Bronchial smooth muscle cell (primary cell): ENCODE data around the gene ELSPBP1. TPM values are rescaled to one million over a fixed set of nuclear protein-coding genes. Genes with fewer than 3 reads are reported as not detected.

Source experiments
- total RNA-seq: library from RNA; depleted of rRNA; stranded (reverse); fragments of >200 nt; gene quantifications from 2 replicates; pipeline ENCODE4 v1.2.1, GENCODE V29; 2014

Gene ELSPBP1
- total RNA-seq, result not detected in 2 replicates

DNA sequence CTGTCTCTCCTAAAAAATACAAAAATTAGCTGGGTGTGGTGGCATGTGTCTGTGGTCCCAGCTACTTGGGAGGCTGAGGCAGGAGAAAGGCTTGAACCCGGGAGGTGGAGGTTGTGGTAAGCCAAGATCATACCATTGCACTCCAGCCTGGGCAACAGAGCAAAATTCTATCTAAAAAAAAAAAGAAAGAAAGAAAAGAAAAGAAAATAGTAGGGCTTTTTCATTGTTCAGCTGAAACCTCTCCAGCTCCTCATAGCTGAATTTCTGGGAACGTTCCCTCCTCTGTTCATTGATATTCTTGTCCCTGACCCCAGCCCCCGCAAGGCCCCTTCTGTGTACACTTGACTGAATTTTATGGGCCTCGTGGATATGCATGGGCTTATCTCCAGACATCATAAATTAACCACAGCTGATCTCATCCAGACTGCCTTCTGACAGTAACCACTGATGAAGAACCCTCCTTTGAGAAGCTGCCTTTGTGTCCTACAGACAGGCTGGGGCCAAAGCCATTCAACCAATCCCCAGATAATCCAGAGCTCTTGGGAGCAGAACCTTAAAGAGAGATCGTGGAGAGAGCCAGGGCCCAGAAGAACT is at the start of gene ELSPBP1:
TSS of gene ELSPBP1 (plus strand) at position 424 of the 594 bp plus-strand sequence. CDS start 14,036 bp downstream, outside the sequence.

GRCh38 chr19:47992070-47992469 is 2.4 kb upstream of the ELSPBP1 start, which contains the start of gene BSPH1:
Gene BSPH1, minus strand, starts transcription at chr19:47992170. Its CDS starts 89 bp downstream, at chr19:47992081.

DNA sequence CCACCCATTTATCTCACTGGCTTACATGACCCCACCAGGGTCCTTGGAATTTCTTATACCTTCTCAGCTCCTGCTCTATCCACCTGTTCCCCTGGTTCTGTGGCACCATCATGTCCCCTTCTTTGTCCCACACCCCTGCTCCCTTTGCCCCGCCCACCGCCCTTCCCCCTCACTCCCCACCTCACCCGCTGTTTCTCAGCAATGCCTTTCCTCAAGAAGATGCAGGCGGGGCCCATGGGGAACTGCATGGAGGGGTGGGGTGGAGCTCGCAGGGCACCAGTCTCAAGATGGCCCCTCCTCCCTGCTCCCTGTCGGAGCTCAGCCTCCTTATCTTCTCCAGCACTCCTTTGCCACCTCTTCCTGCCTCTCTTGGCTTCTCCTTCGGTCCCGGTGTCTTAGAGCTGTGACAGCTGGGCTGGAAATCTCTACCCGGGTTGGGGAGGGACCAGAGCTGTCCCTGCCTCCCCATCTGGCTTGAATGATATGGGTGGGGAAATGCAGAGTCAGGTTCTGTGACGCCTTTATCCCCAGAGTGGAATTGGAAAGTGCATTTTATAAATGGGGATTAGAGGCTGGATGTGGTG is 49.3 kb downstream of the ELSPBP1 start, which contains the start of gene CABP5:
TSS of gene CABP5 (minus strand) at position 405 of the 584 bp plus-strand sequence. CDS start at position 248, 157 bp downstream.

Other genes with a start within 250 kb of the ELSPBP1 start
- 49.0 and 52.5 TPM in 2 replicates for gene NOP53, start 249.1 kb upstream of the ELSPBP1 start, total RNA-seq
- gene SELENOW, start 215.9 kb upstream of the ELSPBP1 start, total RNA-seq, result 89.6 and 153 TPM in 2 replicates
- not detected in 2 replicates for gene TPRX1, start 190.1 kb upstream of the ELSPBP1 start, total RNA-seq
- not detected in 2 replicates for gene CRX, start 172.7 kb upstream of the ELSPBP1 start, total RNA-seq
- gene TPRX2, start 135.4 kb upstream of the ELSPBP1 start, total RNA-seq, result not detected in 2 replicates
- not detected in 2 replicates for gene SULT2A1, start 108.3 kb upstream of the ELSPBP1 start, total RNA-seq
- gene BSPH1, start 2.5 kb upstream of the ELSPBP1 start, total RNA-seq, result not detected in 2 replicates
- not detected in 2 replicates for gene CABP5, start 49.4 kb downstream of the ELSPBP1 start, total RNA-seq
- gene PLA2G4C, start 116.2 kb downstream of the ELSPBP1 start, total RNA-seq, result 3.0 and 31.0 TPM in 2 replicates
- gene LIG1, start 175.7 kb downstream of the ELSPBP1 start, total RNA-seq, result 11.8 and 14.5 TPM in 2 replicates
- 2.2 and 2.5 TPM in 2 replicates for gene ZSWIM9, start 176.0 kb downstream of the ELSPBP1 start, total RNA-seq